Neural cell (in vitro differentiated cells): ENCODE results near the gene B3GALNT1. TPM values are rescaled to one million over a fixed set of nuclear protein-coding genes. Genes with fewer than 3 reads are reported as not detected.

Experiments
- H2AFZ ChIP-seq: fragments of 200-600, 300-800 bp; sonication (generic), shearing (Covaris generic); 2 replicates; pipeline ENCODE4 v1.6.0; 2014; ENCODE audit warnings: low read depth, mild to moderate bottlenecking, antibody characterized with exemption, low read length, moderate library complexity
- H3F3A ChIP-seq: fragments of 200-600 bp; shearing (Covaris generic); 2 replicates; pipeline ENCODE4 v1.6.1; 2016; ENCODE audit warnings: mild to moderate bottlenecking, moderate library complexity, mixed read lengths, antibody characterized with exemption, low read length; ENCODE audit not compliant: insufficient read depth, poor library complexity, severe bottlenecking
- H3K27ac ChIP-seq: fragments of 200-600, 300-800 bp; sonication (generic), shearing (Covaris generic); 2 replicates; pipeline ENCODE4 v1.5.1; 2014; ENCODE audit warnings: mild to moderate bottlenecking, low read length, moderate library complexity
- H3K27me3 ChIP-seq: fragments of 300-800, 200-600 bp; sonication (generic), shearing (Covaris generic); 2 replicates; pipeline ENCODE4 v1.6.0; 2014; ENCODE audit warnings: mild to moderate bottlenecking, low read depth, low read length, moderate library complexity; ENCODE audit not compliant: insufficient read depth
- H3K36me3 ChIP-seq: fragments of 300-800, 200-600 bp; sonication (generic), shearing (Covaris generic); 2 replicates; pipeline ENCODE4 v1.5.1; 2014; ENCODE audit warnings: mild to moderate bottlenecking, antibody characterized with exemption, low read length, moderate library complexity; ENCODE audit not compliant: insufficient read depth
- H3K4me2 ChIP-seq: fragments of 300-800, 200-600 bp; sonication (generic), shearing (Covaris generic); 2 replicates; pipeline ENCODE4 v1.6.0; 2014; ENCODE audit warnings: mild to moderate bottlenecking, low read length
- H3K4me3 ChIP-seq: fragments of 300-800, 200-600 bp; sonication (generic), shearing (Covaris generic); 2 replicates; pipeline ENCODE4 v1.5.1; 2014; ENCODE audit warnings: mild to moderate bottlenecking, low read length, moderate library complexity
- H3K79me2 ChIP-seq: fragments of 200-600 bp; shearing (Covaris generic); replicated peaks from 2 replicates; pipeline ENCODE4 v1.6.0; 2014; ENCODE audit warnings: mild to moderate bottlenecking, low read length, moderate library complexity; ENCODE audit not compliant: insufficient read depth
- H3K9ac ChIP-seq: fragments of 300-800, 200-600 bp; sonication (generic), shearing (Covaris generic); 2 replicates; pipeline ENCODE4 v1.6.1; 2016; ENCODE audit warnings: mild to moderate bottlenecking, low read length, mixed read lengths
- H3K9me2 ChIP-seq: fragments of 200-600 bp; shearing (Covaris generic); 2 replicates; pipeline ENCODE4 v1.6.1; 2016; ENCODE audit warnings: mild to moderate bottlenecking, low read length, mixed read lengths; ENCODE audit not compliant: insufficient read depth
- H3K9me3 ChIP-seq: fragments of 200-600, 300-800 bp; sonication (generic), shearing (Covaris generic); 2 replicates; pipeline ENCODE4 v1.6.1; 2016; ENCODE audit warnings: mild to moderate bottlenecking, mixed run types, low read length, moderate library complexity, mixed read lengths
- H4K20me1 ChIP-seq: fragments of 200-600 bp; shearing (Covaris generic); 2 replicates; pipeline ENCODE4 v1.6.1; 2016; ENCODE audit warnings: mild to moderate bottlenecking, mixed run types; ENCODE audit not compliant: insufficient read depth
- EP300 ChIP-seq: fragments of 450-650 bp; conservative IDR thresholded peaks from 2 replicates; pipeline ENCODE4 v1.6.1; 2014; ENCODE audit warnings: antibody characterized with exemption, mild to moderate bottlenecking, moderate library complexity; ENCODE audit not compliant: poor library complexity, severe bottlenecking
- EZH2 ChIP-seq: fragments of 200-600, 300-800 bp; shearing (Covaris generic), sonication (generic); IDR thresholded peaks from 2 replicates; pipeline ENCODE4 v1.6.1; 2014; ENCODE audit warnings: antibody characterized with exemption, low read length, borderline replicate concordance, mild to moderate bottlenecking; ENCODE audit not compliant: insufficient read depth, poor library complexity, severe bottlenecking
- MXI1 ChIP-seq: fragments of 450-650 bp; conservative IDR thresholded peaks from 2 replicates; pipeline ENCODE4 v1.6.1; 2014; ENCODE audit warnings: antibody characterized with exemption, mild to moderate bottlenecking; ENCODE audit not compliant: poor library complexity, severe bottlenecking
- POLR2AphosphoS5 ChIP-seq: IDR thresholded peaks from 2 replicates; pipeline ENCODE4 v1.6.1; 2012
- RAD21 ChIP-seq: fragments of 450-650 bp; conservative IDR thresholded peaks from 2 replicates; pipeline ENCODE4 v1.6.1; 2014; ENCODE audit warnings: antibody characterized with exemption, mild to moderate bottlenecking, moderate library complexity
- SMC3 ChIP-seq: fragments of 450-650 bp; conservative IDR thresholded peaks from 2 replicates; pipeline ENCODE4 v1.6.1; 2014; ENCODE audit warnings: antibody characterized with exemption, mild to moderate bottlenecking, moderate library complexity; ENCODE audit not compliant: poor library complexity
- TAF1 ChIP-seq: IDR thresholded peaks from 2 replicates; pipeline ENCODE4 v1.6.1; 2012; ENCODE audit warnings: low read depth
- polyA plus RNA-seq: library from polyadenylated mRNA; depleted of rRNA; stranded (reverse); fragments of >200 nt; gene quantifications from 2 replicates; pipeline ENCODE4 v1.2.3, GENCODE V29; 2014
- TF ChIP-seq, protein P1 (sequence below): fragments of 450-650 bp; IDR thresholded peaks from 2 replicates; pipeline ENCODE4 v1.5.1; 2014; ENCODE audit warnings: antibody characterized with exemption, mild to moderate bottlenecking, moderate library complexity; ENCODE audit not compliant: poor library complexity, severe bottlenecking
- TF ChIP-seq, protein P2 (sequence below): IDR thresholded peaks from 2 replicates; pipeline ENCODE4 v1.6.1; 2012; ENCODE audit warnings: borderline replicate concordance

Gene B3GALNT1
- polyA plus RNA-seq, 1 donor from 2014 or later, result 31.7 TPM

DNA sequence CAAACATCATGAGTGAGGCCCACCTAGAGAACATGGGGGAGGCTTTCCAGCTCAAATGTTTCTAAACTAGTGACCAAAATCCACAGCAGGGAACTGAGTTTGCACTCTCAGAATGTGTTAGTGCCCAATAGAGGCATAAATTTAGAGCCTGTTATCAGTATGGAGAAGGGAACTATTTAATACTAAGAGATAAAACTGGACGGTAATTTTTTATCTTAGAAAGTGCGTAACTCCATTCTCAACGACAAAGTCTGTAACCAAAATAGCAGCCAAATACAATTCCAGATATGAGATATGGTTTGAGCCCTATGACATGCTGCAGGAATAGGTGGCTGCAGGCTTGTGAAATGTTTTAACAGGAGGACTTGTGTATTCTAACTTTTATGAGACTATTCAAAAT, 3.5 kb downstream of the B3GALNT1 start:
- no peak overlapping the region for H3K27ac ChIP-seq
- no peaks in the 10 kb centered on the region for H3F3A ChIP-seq
- H3K4me2 ChIP-seq, result no peak overlapping the region
- no peaks in the 10 kb centered on the region for H3K9me3 ChIP-seq
- peaks cover 20% of the 10 kb centered on the region for H3K27me3 ChIP-seq
- H3K4me3 ChIP-seq, result no peak overlapping the region
- no peaks in the 10 kb centered on the region for H3K36me3 ChIP-seq
- TF ChIP-seq MXI1 (no peak), TAF1 (no peak), RAD21 (no peak), EZH2 (no peak)
- TF ChIP-seq, protein P1, sequence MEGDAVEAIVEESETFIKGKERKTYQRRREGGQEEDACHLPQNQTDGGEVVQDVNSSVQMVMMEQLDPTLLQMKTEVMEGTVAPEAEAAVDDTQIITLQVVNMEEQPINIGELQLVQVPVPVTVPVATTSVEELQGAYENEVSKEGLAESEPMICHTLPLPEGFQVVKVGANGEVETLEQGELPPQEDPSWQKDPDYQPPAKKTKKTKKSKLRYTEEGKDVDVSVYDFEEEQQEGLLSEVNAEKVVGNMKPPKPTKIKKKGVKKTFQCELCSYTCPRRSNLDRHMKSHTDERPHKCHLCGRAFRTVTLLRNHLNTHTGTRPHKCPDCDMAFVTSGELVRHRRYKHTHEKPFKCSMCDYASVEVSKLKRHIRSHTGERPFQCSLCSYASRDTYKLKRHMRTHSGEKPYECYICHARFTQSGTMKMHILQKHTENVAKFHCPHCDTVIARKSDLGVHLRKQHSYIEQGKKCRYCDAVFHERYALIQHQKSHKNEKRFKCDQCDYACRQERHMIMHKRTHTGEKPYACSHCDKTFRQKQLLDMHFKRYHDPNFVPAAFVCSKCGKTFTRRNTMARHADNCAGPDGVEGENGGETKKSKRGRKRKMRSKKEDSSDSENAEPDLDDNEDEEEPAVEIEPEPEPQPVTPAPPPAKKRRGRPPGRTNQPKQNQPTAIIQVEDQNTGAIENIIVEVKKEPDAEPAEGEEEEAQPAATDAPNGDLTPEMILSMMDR, result no peak
- TF ChIP-seq, protein P2, sequence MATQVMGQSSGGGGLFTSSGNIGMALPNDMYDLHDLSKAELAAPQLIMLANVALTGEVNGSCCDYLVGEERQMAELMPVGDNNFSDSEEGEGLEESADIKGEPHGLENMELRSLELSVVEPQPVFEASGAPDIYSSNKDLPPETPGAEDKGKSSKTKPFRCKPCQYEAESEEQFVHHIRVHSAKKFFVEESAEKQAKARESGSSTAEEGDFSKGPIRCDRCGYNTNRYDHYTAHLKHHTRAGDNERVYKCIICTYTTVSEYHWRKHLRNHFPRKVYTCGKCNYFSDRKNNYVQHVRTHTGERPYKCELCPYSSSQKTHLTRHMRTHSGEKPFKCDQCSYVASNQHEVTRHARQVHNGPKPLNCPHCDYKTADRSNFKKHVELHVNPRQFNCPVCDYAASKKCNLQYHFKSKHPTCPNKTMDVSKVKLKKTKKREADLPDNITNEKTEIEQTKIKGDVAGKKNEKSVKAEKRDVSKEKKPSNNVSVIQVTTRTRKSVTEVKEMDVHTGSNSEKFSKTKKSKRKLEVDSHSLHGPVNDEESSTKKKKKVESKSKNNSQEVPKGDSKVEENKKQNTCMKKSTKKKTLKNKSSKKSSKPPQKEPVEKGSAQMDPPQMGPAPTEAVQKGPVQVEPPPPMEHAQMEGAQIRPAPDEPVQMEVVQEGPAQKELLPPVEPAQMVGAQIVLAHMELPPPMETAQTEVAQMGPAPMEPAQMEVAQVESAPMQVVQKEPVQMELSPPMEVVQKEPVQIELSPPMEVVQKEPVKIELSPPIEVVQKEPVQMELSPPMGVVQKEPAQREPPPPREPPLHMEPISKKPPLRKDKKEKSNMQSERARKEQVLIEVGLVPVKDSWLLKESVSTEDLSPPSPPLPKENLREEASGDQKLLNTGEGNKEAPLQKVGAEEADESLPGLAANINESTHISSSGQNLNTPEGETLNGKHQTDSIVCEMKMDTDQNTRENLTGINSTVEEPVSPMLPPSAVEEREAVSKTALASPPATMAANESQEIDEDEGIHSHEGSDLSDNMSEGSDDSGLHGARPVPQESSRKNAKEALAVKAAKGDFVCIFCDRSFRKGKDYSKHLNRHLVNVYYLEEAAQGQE, result no peak
- H3K9ac ChIP-seq, result no peak overlapping the region
- no peak overlapping the region for H2AFZ ChIP-seq
- no peaks in the 10 kb centered on the region for H3K79me2 ChIP-seq
- H4K20me1 ChIP-seq, result no peaks in the 10 kb centered on the region
- no peaks in the 10 kb centered on the region for H3K9me2 ChIP-seq

DNA sequence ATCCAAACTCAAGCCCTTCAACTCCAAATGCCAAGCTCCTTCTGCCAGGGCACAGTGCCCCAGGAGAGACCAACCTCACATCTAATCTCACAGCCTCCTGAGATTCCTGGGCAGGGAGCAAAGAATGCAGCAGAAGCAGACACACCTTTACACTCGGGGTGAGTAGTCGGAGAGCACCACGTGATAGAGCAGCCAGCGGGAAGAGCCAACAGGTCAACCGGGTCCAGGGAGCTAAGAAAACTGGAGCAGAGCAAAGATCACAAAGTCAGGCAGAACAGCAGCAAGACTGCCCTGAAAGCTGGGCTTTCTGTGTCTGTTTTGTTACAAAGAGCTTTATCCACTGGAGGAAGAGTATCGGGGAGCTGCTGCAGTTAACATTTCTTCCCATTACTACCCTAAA, 4.2 kb downstream of the B3GALNT1 start:
- TF ChIP-seq EP300, result no peak
- TF ChIP-seq RAD21, result no peak
- no peak for TF ChIP-seq EZH2
- TF ChIP-seq MXI1, result no peak
- TF ChIP-seq SMC3, result no peak
- TF ChIP-seq, protein P2, result no peak
- TF ChIP-seq, protein P1, result no peak
- no peak for TF ChIP-seq TAF1
- no peak for TF ChIP-seq POLR2AphosphoS5
- H2AFZ ChIP-seq, result no peak overlapping the region
- no peak overlapping the region for H3K4me2 ChIP-seq
- H4K20me1 ChIP-seq, result no peaks in the 10 kb centered on the region
- no peaks in the 10 kb centered on the region for H3K9me3 ChIP-seq
- H3K9ac ChIP-seq, result no peak overlapping the region
- H3K9me2 ChIP-seq, result no peaks in the 10 kb centered on the region
- H3K79me2 ChIP-seq, result no peaks in the 10 kb centered on the region
- H3K27me3 ChIP-seq, result peaks cover 20% of the 10 kb centered on the region
- H3K4me3 ChIP-seq, result no peak overlapping the region
- no peaks in the 10 kb centered on the region for H3K36me3 ChIP-seq
- no peak overlapping the region for H3K27ac ChIP-seq
- H3F3A ChIP-seq, result no peaks in the 10 kb centered on the region
